HG02943 (cell line): Measurements from ENCODE around the gene SUDS3.

Experiments
- ATAC-seq: cut with Tn5 transposase; IDR thresholded peaks from one replicate; pipeline ENCODE4 v1.9.1; 2021; ENCODE audit warnings: mild to moderate bottlenecking, low read depth, moderate library complexity; ENCODE audit not compliant: unreplicated experiment

The SUDS3 gene

GRCh38 chr12:118355843-118356242 lies 20.5 kb upstream of the SUDS3 start:
- ATAC-seq, result no peak

GRCh38 chr12:118356809-118357256 lies 19.5 kb upstream of the SUDS3 start:
- ATAC-seq, result no peak

GRCh38 chr12:118357257-118358007 lies 18.9 kb upstream of the SUDS3 start:
- ATAC-seq, result no peak

GRCh38 chr12:118358008-118358359 lies 18.4 kb upstream of the SUDS3 start:
- no peak for ATAC-seq

GRCh38 chr12:118358612-118359540 lies 17.5 kb upstream of the SUDS3 start:
- ATAC-seq, result no peak

- no peak for ATAC-seq
Measured at GRCh38 chr12:118359541-118359915, 16.8 kb upstream of the SUDS3 start.

- ATAC-seq, result no peak
Measured at GRCh38 chr12:118361092-118361404, 15.3 kb upstream of the SUDS3 start.

GRCh38 chr12:118361889-118362288 lies 14.5 kb upstream of the SUDS3 start:
- no peak for ATAC-seq

- ATAC-seq, result no peak
Measured at GRCh38 chr12:118368821-118369220, 7.5 kb upstream of the SUDS3 start.

- no peak for ATAC-seq
Measured at GRCh38 chr12:118370601-118371000, 5.8 kb upstream of the SUDS3 start.

GRCh38 chr12:118371321-118372282 lies 4.8 kb upstream of the SUDS3 start:
- no peak for ATAC-seq

GRCh38 chr12:118372541-118373495 lies 3.5 kb upstream of the SUDS3 start, which contains the start of gene TAOK3:
Gene TAOK3 (minus strand): TSS chr12:118372907. CDS start chr12:118255567, 117,340 bp downstream.
- ATAC-seq, result peak; percentile 77

- ATAC-seq, result no peak
Measured at GRCh38 chr12:118373616-118374015, 2.7 kb upstream of the SUDS3 start.

GRCh38 chr12:118374126-118374725 lies 2.1 kb upstream of the SUDS3 start:
- no peak for ATAC-seq

- no peak for ATAC-seq
Measured at GRCh38 chr12:118374909-118375308, 1.4 kb upstream of the SUDS3 start.

GRCh38 chr12:118375348-118375747 lies 1.0 kb upstream of the SUDS3 start:
- ATAC-seq, result no peak

- no peak for ATAC-seq
Measured at GRCh38 chr12:118377021-118377883, 897 bp downstream of the SUDS3 start.

- no peak for ATAC-seq
Measured at GRCh38 chr12:118377884-118378470, 1.6 kb downstream of the SUDS3 start.
